Mesodermal cell (in vitro differentiated cells): ENCODE measurements around the gene MBLAC1. TPM values are rescaled to one million over a fixed set of nuclear protein-coding genes. Genes with fewer than 3 reads are reported as not detected.

Source experiments
- H3K27ac ChIP-seq: 2 replicates; pipeline ENCODE4 v1.7.0; 2013; ENCODE audit warnings: mild to moderate bottlenecking, low read depth, low read length, moderate library complexity; ENCODE audit not compliant: severe bottlenecking
- H3K36me3 ChIP-seq: 2 replicates; pipeline ENCODE4 v1.7.1; 2013; ENCODE audit warnings: mild to moderate bottlenecking, low read length, moderate library complexity; ENCODE audit not compliant: control insufficient read depth, insufficient read depth
- H3K4me1 ChIP-seq: one replicate; pipeline ENCODE4 v1.7.1; 2013; ENCODE audit warnings: mild to moderate bottlenecking, low read length; ENCODE audit not compliant: insufficient read depth, control insufficient read depth, poor library complexity, severe bottlenecking
- H3K4me3 ChIP-seq: 2 replicates; pipeline ENCODE4 v1.7.0; 2013; ENCODE audit warnings: low read length, control low read depth, mild to moderate bottlenecking; ENCODE audit not compliant: insufficient read depth, poor library complexity, severe bottlenecking; ENCODE audit errors: extremely low read depth
- H3K9me3 ChIP-seq: 2 replicates; pipeline ENCODE4 v1.7.1; 2013; ENCODE audit warnings: mild to moderate bottlenecking, low read length, moderate library complexity; ENCODE audit not compliant: control insufficient read depth
- WGBS, 2 experiments: methylation state at CpG; one replicate each; pipeline ENCODE4 v1.1.5; 2013; ENCODE audit warnings: missing lambda C conversion rate in 2 of 2; ENCODE audit not compliant: insufficient coverage in 2 of 2; 5-methylcytosine and 5-hydroxymethylcytosine counted together
- polyA plus RNA-seq, 2 experiments: library from polyadenylated mRNA; stranded (reverse); fragments of 50-300 nt; gene quantifications; one replicate each; pipeline ENCODE4 v1.2.3, GENCODE V29; 2013

Gene MBLAC1, protein sequence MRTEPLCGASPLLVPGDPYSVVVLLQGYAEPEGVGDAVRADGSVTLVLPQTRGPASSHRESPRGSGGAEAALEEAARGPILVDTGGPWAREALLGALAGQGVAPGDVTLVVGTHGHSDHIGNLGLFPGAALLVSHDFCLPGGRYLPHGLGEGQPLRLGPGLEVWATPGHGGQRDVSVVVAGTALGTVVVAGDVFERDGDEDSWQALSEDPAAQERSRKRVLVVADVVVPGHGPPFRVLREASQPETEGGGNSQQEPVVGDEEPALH
- 1.6 TPM for polyA plus RNA-seq (2013, experiment 1 of 2)
- 1.2 TPM for polyA plus RNA-seq (2013, experiment 2 of 2)

DNA sequence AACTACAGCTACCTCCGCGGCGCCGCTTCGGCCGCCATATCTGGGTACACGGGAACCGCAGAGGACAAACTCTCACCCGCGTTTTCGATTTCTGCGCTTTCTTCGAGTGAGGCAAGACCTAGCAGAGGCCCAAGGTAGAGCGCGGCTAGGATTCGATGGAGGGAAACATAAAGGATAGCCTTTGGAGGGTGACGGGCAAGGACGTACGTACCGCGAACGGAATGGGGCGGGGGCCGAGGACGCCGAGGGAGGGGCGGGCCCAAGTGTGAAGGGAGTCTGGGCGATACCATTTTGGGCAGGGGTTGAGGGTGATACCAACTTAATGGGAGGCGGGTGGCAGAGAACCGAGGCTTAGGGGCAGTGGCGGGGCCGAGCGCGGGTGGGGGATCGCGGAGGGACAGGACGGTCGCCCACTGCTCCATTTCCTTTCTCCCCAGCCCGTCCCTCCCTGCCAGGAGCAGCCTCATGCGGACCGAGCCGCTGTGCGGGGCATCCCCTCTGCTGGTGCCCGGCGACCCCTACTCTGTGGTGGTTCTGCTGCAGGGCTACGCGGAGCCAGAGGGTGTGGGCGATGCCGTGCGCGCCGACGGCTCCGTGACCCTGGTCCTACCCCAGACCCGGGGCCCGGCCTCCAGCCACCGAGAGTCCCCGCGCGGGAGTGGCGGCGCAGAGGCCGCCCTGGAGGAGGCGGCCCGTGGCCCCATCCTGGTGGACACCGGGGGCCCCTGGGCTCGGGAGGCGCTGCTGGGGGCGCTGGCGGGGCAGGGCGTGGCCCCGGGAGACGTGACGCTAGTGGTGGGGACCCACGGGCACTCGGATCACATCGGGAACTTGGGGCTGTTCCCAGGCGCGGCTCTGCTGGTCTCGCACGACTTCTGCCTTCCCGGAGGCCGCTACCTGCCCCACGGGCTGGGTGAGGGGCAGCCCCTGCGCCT is at the start of gene MBLAC1:
TSS of gene MBLAC1 (plus strand) at position 37 of the 935 bp plus-strand sequence. CDS start at position 466, 429 bp downstream.
- 0 to 1% methylated on average over 81 to 82 of the region's 85 CpGs for WGBS, 2 experiments
- no peaks in the 10 kb centered on the region for H3K9me3 ChIP-seq
- H3K4me1 ChIP-seq, result no peaks in the 10 kb centered on the region
- H3K4me3 ChIP-seq, result peak within 1 kb of the TSS; percentile 84
- peaks cover 31% of the 10 kb centered on the region for H3K36me3 ChIP-seq
- H3K27ac ChIP-seq, result peak within 1 kb of the TSS; percentile 96

DNA sequence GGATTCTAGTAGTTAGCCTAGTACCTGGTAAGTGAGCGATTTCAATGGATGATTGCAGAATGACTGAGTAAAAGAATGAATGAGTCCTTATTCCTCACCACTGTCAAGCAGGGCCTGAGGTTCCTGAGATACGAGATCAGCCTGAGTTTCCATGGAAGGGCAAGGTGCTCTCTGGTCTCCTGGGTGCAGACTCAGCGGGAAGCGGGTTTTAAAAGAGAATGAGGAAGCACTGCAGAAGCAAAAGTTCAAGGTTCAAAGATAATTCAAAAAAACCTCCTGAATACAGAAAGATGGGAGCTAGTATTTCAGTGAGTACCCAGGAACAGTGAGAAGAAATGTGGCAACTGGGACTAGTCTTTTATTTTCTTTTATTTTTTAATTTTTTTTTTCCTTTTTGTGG is 49.6 kb upstream of the MBLAC1 start:
- H3K9me3 ChIP-seq, result peaks cover 39% of the 10 kb centered on the region

DNA sequence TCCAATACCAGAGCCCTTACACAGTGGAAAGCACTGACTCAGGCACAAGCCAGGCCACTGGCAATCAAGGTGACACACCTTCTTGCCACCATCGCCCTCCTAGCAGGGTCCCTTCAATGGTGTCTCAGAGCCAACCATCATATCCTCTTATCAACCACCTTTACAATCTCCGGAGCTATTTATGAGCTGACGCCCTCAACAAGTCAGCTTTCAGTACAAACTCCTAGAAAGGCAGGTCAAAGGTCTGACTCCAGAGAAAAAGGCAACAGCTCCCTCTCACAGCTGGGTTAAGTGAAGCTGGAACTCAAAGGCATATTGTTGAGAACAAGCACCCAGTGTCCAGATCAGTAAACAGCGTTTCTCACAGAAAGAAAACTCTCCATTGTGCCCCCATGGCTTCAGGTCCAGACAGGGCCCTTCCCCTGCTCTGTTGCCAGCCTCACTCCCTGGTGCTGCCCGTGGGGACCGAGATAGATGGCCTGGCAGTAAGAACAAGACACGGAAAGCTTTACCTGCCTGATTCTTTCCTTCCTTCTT is 47.7 kb upstream of the MBLAC1 start:
- peaks cover 21% of the 10 kb centered on the region for H3K9me3 ChIP-seq
- H3K36me3 ChIP-seq, result peaks cover 64% of the 10 kb centered on the region
- H3K4me3 ChIP-seq, result no peak overlapping the region
- 98 to 100% methylated on average over 6 to 7 of the region's 7 CpGs for WGBS, 2 experiments
- no peak overlapping the region for H3K27ac ChIP-seq
- peaks cover 9% of the 10 kb centered on the region for H3K4me1 ChIP-seq

More for the DNA sequence above, 49.6 kb upstream of the MBLAC1 start:
- peaks cover 9% of the 10 kb centered on the region for H3K4me1 ChIP-seq
- 100% methylated on average over 1 of the region's 4 CpGs for WGBS, 2 experiments
- no peak overlapping the region for H3K27ac ChIP-seq
- H3K4me3 ChIP-seq, result no peak overlapping the region
- H3K36me3 ChIP-seq, result peaks cover 82% of the 10 kb centered on the region

DNA sequence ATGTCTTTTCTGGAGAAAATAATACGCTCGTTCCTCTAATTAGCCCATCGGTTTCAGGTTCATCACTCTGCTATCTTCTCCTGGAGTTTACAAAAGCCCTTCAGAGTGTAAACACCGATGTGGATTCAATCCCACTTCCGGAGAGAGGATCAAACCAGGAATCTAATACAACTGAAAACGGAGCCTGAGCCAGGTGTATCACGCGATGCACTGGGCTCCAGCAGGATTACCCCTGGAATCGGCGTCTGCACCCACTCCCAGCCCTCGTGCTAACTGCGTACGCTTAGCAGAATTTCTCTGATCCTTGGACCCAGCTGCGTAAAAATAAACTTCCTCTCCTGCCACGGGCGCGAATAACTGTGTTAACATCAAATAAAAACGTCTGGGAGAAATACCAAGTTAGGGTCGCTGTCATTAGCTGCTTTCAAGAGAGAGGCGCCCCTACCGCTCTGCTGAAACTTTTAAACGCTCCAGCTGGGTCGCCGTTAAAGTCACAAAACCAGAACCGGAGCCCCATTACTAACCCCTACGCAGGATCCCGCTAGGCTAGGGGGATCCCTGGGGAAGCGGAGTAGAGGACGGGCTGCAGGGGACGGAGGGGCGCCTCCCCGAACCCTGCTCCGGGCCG is 45.7 kb upstream of the MBLAC1 start:
- 1% methylated on average over 25 to 31 of the region's 34 CpGs for WGBS, 2 experiments
- peaks cover 44% of the 10 kb centered on the region for H3K36me3 ChIP-seq
- H3K9me3 ChIP-seq, result peaks cover 3% of the 10 kb centered on the region
- H3K27ac ChIP-seq, result peak overlapping the region; percentile 94
- peak overlapping the region; percentile 97 for H3K4me3 ChIP-seq
- H3K4me1 ChIP-seq, result peaks cover 9% of the 10 kb centered on the region

DNA sequence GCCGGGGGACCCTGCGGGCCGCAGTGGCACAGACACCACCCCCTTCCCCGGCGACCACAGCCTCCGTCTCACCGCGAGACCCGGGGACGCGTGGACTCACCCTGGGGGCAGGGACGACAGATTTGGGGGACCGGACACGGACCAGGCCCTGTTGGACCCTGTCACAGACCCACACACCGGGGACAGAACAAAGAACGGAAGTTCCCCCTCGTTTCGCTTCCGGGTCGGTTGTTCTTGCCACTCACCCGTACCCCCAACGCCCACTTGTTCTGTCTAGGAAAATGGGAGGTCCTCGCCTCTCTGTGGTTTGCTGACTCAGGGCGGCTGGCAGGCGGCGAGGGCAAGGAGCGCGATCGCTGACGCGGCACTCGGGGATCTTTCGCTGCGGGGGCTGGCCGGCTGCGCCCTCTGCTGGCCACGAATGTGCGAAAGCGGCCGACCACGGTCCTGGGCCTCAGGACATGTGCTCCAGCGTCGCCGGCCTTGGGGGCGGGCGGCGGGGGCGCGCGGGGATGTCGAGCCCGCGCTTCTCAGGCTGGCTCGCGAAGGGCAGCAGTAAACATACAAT is 45.1 kb upstream of the MBLAC1 start, which contains the start of gene ZNF3:
TSS of gene ZNF3 (minus strand) at position 189 of the 568 bp plus-strand sequence. CDS start 4,366 bp downstream, outside the sequence.
- WGBS, 2 experiments, result 0% methylated on average over 34 to 37 of the region's 55 CpGs
- Histone ChIP-seq H3K36me3 (peaks cover 38% of the 10 kb centered on the region), H3K27ac (peak within 1 kb of the TSS; percentile 94), H3K4me3 (peak within 1 kb of the TSS; percentile 97), H3K9me3 (peaks cover 1% of the 10 kb centered on the region), H3K4me1 (peaks cover 15% of the 10 kb centered on the region)

DNA sequence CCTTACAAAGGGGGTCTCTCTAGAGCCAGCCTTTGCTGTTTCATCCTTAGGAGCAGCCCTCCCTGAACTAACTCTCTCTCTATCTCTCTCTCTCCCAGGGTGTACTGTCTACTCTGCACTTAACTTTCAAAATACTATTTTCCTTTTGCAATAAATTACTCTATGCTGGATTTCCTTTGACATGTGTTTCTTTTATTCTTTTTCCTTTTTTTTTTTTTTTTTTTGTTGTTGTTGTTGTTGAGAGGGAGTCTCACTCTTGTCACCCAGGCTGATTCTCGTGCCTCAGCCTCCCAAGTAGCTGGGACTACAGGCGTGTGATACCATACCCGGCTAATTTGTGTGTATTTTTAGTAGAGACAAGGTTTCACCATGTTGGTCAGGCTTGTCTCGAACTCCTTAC is 43.8 kb upstream of the MBLAC1 start:
- Histone ChIP-seq H3K4me3 (no peak overlapping the region), H3K9me3 (no peaks in the 10 kb centered on the region), H3K27ac (peak overlapping the region; percentile 86), H3K36me3 (peaks cover 25% of the 10 kb centered on the region), H3K4me1 (peaks cover 24% of the 10 kb centered on the region)
- WGBS, 2 experiments, result 74% methylated on average over 4 of the region's 4 CpGs; no CpG with 5 or more reads in 1 of the 2 experiments

DNA sequence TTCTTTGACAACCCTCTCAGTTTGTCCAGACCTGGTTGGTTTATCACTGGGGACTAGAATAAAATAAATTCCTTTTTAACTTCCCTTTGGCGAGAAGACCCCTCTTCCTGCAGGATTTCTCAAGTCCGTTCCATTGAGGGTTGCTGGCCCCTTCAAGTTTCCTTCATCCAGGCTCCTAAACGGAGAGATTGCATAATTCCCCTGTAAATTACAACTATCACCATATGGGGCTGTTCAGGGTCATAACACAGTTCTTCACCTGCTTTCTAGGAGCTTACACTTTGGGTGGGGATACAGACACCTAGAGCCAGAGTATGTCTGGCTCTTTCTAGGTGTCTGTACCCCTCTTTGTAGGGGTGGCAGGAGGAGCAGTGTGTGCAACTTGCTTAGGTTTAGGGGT is 41.3 kb upstream of the MBLAC1 start:
- Histone ChIP-seq H3K36me3 (peaks cover 8% of the 10 kb centered on the region), H3K27ac (no peak overlapping the region), H3K4me3 (no peak overlapping the region), H3K4me1 (peaks cover 24% of the 10 kb centered on the region), H3K9me3 (no peaks in the 10 kb centered on the region)
- WGBS, 2 experiments, result 80% methylated on average over 3 of the region's 3 CpGs; no CpG with 5 or more reads in 1 of the 2 experiments

DNA sequence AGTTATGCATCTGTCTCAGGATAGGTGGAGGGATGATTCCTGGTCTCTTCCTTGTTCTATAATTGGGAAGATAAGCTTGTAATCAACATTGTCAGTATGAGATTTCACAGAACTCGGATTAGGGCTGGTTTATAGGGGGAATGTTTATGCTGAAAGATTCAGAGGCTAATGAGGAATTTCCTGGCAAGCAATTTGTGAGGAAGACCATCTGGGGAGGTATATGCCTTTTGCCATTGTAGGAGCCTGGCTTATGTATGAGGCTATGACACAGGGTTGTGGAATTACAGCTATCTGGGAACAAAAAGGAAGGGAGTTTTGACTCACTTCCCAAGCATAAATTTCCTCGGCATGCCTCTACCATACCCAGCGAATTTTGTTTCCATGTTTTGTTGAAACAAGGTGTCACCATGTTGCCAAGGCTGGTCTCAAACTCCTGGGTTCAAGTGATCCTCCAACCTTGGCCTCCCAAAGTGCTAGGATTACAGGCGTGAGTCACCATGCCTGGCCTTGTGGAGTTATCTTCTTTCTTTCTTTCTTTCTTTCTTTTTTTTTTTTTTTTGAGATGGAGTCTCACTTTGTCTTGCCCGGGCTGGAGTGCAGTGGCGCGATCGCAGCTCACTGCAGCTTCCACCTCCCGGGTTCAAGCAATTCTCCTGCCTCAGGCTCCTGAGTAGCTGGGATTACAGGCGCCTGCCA is 39.6 kb upstream of the MBLAC1 start:
- Histone ChIP-seq H3K27ac (peak overlapping the region; percentile 98), H3K36me3 (peaks cover 25% of the 10 kb centered on the region), H3K4me3 (no peak overlapping the region), H3K9me3 (no peaks in the 10 kb centered on the region), H3K4me1 (peaks cover 24% of the 10 kb centered on the region)
- WGBS, 2 experiments, result 74 to 78% methylated on average over 8 to 9 of the region's 10 CpGs

DNA sequence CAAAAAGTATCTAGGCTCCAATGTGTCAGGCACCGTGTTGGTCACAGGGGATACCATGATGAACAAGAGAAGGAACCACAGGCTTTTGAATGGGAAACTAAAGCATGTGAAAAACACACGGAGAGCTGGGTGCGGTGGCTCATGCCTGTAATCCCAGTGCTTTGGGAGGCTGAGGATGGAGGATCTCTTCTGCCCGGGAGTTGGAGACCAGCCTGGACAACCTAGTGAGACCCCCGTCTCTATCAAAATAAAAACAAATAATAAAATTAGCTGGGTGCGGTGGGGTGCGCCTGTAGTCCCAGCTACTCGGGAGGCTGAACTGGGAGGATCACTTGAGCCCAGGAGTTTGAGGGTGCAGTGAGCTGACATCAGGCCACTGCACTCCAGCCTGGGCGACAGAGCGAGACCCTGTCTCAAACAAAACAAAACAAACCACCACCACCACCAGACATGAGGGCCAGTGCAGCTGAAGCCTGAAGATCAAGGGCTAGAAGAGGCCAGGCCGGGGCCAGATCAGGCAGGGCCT is 38.6 kb upstream of the MBLAC1 start:
- Histone ChIP-seq H3K4me1 (peaks cover 28% of the 10 kb centered on the region), H3K27ac (peak overlapping the region; percentile 98), H3K36me3 (peaks cover 35% of the 10 kb centered on the region), H3K4me3 (peak overlapping the region; percentile 71), H3K9me3 (no peaks in the 10 kb centered on the region)
- WGBS, 2 experiments, result 88% methylated on average over 6 of the region's 11 CpGs
